Measurements from ENCODE around the gene FAM110C.
"Not testable (repeated sequence)": the region's sequence is repeated elsewhere in the genome, so short reads cannot be mapped to it uniquely, and the experiment has no call there.

FAM110C gene

DNA sequence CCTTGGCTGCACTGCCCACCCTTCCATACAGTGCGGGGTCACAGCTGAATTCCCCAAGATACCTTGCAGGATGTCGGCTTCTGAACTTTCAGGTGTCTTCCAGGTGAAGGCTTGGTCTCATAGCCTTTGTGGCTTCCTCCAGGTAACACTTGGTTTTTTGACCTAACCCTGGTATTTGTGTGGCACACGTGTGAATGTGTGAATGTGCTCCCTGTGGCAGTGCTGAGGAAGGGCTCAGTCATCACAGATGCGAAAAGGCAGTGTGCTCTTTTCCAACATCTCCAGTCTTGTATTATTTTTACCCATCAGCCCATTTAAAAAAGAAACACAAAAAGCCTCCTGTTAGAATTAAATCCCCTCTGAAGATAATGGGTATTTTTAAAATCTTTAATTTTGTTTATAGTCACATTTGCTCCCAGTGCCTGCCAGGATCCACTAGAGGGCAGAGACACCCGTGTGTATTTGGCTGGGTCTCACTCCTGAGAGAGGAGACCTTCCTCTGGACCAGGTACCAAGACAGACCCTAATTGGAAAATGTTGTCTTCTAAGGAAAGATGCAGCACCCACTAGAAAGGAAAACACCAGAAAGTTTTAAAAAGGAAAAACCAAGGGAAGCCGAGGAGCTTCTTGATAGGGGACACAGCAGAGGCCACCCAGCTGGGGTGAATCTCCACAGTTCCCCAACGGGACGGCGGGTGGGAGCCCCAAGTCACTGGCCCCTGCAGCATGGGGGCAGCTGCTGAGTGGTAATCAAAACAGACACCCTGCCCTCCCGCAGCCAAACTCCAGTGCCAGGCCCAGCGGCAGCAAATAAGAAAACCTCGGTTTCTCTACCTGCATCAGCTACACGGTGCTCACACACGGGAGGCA is 27.7 kb downstream of the FAM110C start:
- TF ChIP-seq PPARA (CRISPR knock-in tag; IDR thresholded peaks at IDR 0.05; ENCODE audit: borderline replicate concordance), result no peak
- TF ChIP-seq BACH2 (CRISPR knock-in tag; IDR thresholded peaks at IDR 0.05; ENCODE audit: borderline replicate concordance), result no peak
- TF ChIP-seq OSR1 (CRISPR knock-in tag; IDR thresholded peaks at IDR 0.05), result no peak
- no peak for TF ChIP-seq ZNF70 (CRISPR knock-in tag; IDR thresholded peaks at IDR 0.05)
- TF ChIP-seq, protein P1, sequence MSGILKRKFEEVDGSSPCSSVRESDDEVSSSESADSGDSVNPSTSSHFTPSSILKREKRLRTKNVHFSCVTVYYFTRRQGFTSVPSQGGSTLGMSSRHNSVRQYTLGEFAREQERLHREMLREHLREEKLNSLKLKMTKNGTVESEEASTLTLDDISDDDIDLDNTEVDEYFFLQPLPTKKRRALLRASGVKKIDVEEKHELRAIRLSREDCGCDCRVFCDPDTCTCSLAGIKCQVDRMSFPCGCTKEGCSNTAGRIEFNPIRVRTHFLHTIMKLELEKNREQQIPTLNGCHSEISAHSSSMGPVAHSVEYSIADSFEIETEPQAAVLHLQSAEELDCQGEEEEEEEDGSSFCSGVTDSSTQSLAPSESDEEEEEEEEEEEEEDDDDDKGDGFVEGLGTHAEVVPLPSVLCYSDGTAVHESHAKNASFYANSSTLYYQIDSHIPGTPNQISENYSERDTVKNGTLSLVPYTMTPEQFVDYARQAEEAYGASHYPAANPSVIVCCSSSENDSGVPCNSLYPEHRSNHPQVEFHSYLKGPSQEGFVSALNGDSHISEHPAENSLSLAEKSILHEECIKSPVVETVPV (CRISPR knock-in tag; IDR thresholded peaks at IDR 0.05), result no peak
- TF ChIP-seq ESRRG (CRISPR knock-in tag; IDR thresholded peaks at IDR 0.05), result no peak
- no peak for TF ChIP-seq ARNTL (CRISPR knock-in tag; IDR thresholded peaks at IDR 0.05; ENCODE audit: borderline replicate concordance, low read depth)
- TF ChIP-seq TCF4 (CRISPR knock-in tag; IDR thresholded peaks at IDR 0.05; ENCODE audit: borderline replicate concordance), result no peak
- TF ChIP-seq, protein P2, sequence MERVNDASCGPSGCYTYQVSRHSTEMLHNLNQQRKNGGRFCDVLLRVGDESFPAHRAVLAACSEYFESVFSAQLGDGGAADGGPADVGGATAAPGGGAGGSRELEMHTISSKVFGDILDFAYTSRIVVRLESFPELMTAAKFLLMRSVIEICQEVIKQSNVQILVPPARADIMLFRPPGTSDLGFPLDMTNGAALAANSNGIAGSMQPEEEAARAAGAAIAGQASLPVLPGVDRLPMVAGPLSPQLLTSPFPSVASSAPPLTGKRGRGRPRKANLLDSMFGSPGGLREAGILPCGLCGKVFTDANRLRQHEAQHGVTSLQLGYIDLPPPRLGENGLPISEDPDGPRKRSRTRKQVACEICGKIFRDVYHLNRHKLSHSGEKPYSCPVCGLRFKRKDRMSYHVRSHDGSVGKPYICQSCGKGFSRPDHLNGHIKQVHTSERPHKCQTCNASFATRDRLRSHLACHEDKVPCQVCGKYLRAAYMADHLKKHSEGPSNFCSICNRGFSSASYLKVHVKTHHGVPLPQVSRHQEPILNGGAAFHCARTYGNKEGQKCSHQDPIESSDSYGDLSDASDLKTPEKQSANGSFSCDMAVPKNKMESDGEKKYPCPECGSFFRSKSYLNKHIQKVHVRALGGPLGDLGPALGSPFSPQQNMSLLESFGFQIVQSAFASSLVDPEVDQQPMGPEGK (CRISPR knock-in tag; IDR thresholded peaks at IDR 0.05; ENCODE audit: borderline replicate concordance), result no peak
- TF ChIP-seq RARB (CRISPR knock-in tag; IDR thresholded peaks at IDR 0.05), result no peak
- TF ChIP-seq ISL1 (CRISPR knock-in tag; IDR thresholded peaks at IDR 0.05), result no peak
- TF ChIP-seq ZFP30 (CRISPR knock-in tag; IDR thresholded peaks at IDR 0.05), result no peak
- no peak for TF ChIP-seq TOX (CRISPR knock-in tag; IDR thresholded peaks at IDR 0.05; ENCODE audit: borderline replicate concordance)
- no peak for TF ChIP-seq CSDC2 (CRISPR knock-in tag; IDR thresholded peaks at IDR 0.05)
- TF ChIP-seq ZFP3 (CRISPR knock-in tag; IDR thresholded peaks at IDR 0.05), result no peak
- TF ChIP-seq, protein P3, sequence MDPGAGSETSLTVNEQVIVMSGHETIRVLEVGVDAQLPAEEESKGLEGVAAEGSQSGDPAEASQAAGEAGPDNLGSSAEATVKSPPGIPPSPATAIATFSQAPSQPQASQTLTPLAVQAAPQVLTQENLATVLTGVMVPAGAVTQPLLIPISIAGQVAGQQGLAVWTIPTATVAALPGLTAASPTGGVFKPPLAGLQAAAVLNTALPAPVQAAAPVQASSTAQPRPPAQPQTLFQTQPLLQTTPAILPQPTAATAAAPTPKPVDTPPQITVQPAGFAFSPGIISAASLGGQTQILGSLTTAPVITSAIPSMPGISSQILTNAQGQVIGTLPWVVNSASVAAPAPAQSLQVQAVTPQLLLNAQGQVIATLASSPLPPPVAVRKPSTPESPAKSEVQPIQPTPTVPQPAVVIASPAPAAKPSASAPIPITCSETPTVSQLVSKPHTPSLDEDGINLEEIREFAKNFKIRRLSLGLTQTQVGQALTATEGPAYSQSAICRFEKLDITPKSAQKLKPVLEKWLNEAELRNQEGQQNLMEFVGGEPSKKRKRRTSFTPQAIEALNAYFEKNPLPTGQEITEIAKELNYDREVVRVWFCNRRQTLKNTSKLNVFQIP (CRISPR knock-in tag; IDR thresholded peaks at IDR 0.05; ENCODE audit: borderline replicate concordance, low read depth), result no peak
- no peak for TF ChIP-seq ZNF565 (CRISPR knock-in tag; conservative IDR thresholded peaks at IDR 0.05; ENCODE audit: low read depth)
- TF ChIP-seq ZNF8 (CRISPR knock-in tag; IDR thresholded peaks at IDR 0.05), result no peak
- TF ChIP-seq, protein P4, sequence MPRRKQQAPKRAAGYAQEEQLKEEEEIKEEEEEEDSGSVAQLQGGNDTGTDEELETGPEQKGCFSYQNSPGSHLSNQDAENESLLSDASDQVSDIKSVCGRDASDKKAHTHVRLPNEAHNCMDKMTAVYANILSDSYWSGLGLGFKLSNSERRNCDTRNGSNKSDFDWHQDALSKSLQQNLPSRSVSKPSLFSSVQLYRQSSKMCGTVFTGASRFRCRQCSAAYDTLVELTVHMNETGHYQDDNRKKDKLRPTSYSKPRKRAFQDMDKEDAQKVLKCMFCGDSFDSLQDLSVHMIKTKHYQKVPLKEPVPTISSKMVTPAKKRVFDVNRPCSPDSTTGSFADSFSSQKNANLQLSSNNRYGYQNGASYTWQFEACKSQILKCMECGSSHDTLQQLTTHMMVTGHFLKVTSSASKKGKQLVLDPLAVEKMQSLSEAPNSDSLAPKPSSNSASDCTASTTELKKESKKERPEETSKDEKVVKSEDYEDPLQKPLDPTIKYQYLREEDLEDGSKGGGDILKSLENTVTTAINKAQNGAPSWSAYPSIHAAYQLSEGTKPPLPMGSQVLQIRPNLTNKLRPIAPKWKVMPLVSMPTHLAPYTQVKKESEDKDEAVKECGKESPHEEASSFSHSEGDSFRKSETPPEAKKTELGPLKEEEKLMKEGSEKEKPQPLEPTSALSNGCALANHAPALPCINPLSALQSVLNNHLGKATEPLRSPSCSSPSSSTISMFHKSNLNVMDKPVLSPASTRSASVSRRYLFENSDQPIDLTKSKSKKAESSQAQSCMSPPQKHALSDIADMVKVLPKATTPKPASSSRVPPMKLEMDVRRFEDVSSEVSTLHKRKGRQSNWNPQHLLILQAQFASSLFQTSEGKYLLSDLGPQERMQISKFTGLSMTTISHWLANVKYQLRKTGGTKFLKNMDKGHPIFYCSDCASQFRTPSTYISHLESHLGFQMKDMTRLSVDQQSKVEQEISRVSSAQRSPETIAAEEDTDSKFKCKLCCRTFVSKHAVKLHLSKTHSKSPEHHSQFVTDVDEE (CRISPR knock-in tag; IDR thresholded peaks at IDR 0.05), result no peak
- no peak for TF ChIP-seq SNAI2 (CRISPR knock-in tag; IDR thresholded peaks at IDR 0.05)
- no peak; the same call in 2 of the 3 replicates for ATAC-seq

DNA sequence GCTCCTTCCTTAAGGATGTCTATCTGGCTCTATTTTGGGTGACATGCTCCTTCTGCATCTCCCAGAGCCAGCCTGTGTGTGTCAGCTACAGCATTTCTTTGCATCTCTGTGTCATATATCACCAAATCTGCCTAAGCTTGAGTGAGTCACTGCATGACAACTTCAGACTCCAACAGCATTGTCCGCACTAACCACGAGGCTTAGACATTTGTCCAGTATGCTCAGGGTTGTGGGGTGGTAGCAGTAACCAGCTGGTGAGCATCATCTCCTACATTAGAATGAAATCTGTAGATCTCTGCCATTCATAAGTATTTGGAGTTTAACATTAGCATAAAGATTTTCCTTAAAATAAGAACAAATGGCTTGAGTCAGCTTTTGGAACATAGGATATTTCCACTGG is 30.4 kb downstream of the FAM110C start:
- not testable (repeated sequence) for ATAC-seq

DNA sequence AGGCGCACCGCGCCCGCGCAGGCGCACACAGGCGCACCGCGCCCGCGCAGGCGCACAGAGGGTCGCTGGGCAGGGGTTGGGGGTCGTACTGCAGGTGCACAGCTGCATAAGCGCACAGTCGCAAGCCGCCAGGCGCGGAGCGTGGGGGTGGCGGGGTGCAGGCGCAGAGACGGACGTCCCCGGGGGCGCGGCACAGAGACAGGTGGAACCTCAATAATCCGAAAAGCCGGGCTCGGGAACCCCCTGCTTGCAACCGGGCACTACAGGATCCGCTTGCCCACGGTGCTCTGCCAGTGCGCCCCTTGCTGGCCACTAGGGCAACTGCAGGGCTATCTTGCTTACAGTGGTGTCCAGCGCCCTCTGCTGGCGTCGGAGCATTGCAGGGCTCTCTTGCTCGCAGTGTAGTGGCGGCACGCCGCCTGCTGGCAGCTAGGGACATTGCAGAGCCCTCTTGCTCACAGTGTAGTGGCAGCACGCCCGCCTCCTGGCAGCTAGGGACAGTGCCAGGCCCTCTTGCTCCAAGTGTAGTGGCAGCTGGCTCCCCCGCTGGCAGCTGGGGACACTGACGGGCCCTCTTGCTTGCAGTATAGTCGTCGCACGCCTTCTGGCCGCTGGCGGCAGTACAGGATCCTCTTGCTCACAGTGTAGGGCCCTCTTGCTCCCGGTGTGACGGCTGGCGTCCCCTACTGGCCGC is 34.9 kb downstream of the FAM110C start:
- TF ChIP-seq, protein P2 (CRISPR knock-in tag; IDR thresholded peaks at IDR 0.05; ENCODE audit: borderline replicate concordance), result no peak
- TF ChIP-seq PPARA (CRISPR knock-in tag; IDR thresholded peaks at IDR 0.05; ENCODE audit: borderline replicate concordance), result no peak
- no peak for TF ChIP-seq OSR1 (CRISPR knock-in tag; IDR thresholded peaks at IDR 0.05)
- TF ChIP-seq ZFP30 (CRISPR knock-in tag; IDR thresholded peaks at IDR 0.05), result no peak
- TF ChIP-seq, protein P4 (CRISPR knock-in tag; IDR thresholded peaks at IDR 0.05), result no peak
- TF ChIP-seq GLIS3 (CRISPR knock-in tag; IDR thresholded peaks at IDR 0.05), result no peak
- TF ChIP-seq, protein P5, sequence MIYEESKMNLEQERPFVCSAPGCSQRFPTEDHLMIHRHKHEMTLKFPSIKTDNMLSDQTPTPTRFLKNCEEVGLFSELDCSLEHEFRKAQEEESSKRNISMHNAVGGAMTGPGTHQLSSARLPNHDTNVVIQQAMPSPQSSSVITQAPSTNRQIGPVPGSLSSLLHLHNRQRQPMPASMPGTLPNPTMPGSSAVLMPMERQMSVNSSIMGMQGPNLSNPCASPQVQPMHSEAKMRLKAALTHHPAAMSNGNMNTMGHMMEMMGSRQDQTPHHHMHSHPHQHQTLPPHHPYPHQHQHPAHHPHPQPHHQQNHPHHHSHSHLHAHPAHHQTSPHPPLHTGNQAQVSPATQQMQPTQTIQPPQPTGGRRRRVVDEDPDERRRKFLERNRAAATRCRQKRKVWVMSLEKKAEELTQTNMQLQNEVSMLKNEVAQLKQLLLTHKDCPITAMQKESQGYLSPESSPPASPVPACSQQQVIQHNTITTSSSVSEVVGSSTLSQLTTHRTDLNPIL (CRISPR knock-in tag; IDR thresholded peaks at IDR 0.05; ENCODE audit: low read depth), result no peak
- no peak for TF ChIP-seq ESRRG (CRISPR knock-in tag; IDR thresholded peaks at IDR 0.05)
- no peak for TF ChIP-seq CSDC2 (CRISPR knock-in tag; IDR thresholded peaks at IDR 0.05)
- ATAC-seq, result no peak

Data from SK-N-SH treated with all-trans-retinoic acid at 6 μM for 48 hours (cell line).